ENCODE measurements around the gene TMEM121.
"Not testable (repeated sequence)": the region's sequence is repeated elsewhere in the genome, so short reads cannot be mapped to it uniquely, and the experiment has no call there.

The TMEM121 gene

GRCh38 chr14:105528586-105529318, 2.4 kb downstream of the TMEM121 start:
- DNase-seq = no peak

DNA sequence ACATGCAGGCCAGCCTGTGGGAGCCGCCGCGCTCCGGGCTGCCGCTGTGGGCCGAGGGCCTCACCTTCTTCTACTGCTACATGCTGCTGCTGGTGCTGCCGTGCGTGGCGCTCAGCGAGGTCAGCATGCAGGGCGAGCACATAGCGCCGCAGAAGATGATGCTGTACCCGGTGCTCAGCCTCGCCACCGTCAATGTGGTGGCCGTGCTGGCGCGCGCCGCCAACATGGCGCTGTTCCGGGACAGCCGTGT, 2.9 kb downstream of the TMEM121 start:
- DNase-seq = no peak

- no peak for DNase-seq
These were observed 3.3 kb downstream of the TMEM121 start for GRCh38 chr14:105529569-105530284.

DNA sequence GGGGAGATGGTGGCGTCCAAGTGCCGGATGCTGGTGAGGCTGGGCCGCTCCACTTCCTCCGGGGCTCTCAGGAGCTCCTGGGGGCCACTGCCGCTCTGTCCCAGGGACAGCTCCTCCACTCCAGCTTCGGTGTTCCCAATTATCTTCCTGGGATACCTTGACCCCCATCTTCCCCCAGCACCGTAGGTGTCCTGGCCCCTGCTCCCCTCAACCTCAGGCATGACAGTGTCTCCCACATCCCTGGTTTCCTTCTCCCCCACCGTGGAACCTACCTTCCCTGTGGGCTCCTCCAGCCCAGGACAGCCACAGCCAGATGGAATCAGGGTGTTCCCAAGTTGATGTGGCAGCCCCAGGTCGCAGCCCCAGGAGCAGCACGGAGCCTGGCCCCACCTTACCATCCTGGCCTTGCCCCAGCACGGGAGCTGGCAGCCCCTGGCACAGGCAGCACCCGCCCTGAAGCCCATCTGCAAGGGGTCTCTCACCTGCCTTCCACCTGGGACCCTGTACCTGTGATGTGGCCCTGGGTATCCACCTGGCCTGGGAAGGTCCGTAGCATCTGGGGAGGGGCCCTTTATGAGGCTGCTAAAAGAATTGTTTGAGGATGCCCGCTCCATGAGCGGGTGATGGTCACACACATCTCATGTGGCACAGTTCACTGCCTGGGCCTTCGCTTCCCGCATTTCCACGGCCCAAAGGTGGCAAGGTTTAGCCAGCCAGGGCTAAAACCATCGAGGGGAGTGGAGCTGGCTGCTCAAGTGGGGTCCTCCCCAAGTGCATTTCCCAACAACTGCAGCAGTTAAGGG, 4.1 kb downstream of the TMEM121 start:
- DNase-seq = no peak

GRCh38 chr14:105531088-105531893, 4.9 kb downstream of the TMEM121 start:
- no peak for DNase-seq

- DNase-seq = no peak
These were observed 5.7 kb downstream of the TMEM121 start for GRCh38 chr14:105531894-105532623.

GRCh38 chr14:105532735-105533141, 6.4 kb downstream of the TMEM121 start:
- DNase-seq = no peak

- DNase-seq = no peak
These were observed 7.0 kb downstream of the TMEM121 start for GRCh38 chr14:105533391-105533790.

DNA sequence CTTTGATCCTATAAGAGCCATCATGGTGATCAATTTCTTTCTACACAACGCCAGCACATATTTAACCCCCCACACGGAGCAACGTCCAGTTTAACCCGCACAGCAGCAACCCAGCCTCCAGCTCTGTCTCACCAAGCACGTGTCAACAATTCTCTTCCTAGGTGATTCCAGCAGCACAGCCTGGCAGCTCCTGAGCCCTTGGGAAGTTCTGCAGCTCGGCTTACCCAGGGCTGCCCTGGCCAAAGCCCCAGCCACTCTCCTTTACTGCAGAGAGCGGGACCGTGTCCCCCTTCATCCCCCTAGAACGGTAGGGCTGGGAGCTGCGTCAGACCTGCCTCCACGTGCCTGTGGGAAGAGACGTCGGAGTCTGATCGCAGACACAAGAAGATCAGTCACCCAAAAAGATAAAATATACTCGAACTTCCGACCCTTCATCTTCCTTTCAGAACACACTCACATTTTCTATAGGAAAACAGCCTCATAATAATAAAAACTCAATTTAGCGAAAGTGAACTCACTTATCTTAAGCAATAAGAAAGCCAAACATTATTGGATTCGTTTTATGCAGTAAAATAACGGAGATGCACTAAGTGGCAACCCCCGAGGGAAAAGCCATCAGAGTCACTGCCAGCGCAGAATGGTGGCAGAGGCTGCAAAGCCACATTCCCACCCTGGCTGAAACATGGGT, 7.6 kb downstream of the TMEM121 start:
- no peak for DNase-seq

DNA sequence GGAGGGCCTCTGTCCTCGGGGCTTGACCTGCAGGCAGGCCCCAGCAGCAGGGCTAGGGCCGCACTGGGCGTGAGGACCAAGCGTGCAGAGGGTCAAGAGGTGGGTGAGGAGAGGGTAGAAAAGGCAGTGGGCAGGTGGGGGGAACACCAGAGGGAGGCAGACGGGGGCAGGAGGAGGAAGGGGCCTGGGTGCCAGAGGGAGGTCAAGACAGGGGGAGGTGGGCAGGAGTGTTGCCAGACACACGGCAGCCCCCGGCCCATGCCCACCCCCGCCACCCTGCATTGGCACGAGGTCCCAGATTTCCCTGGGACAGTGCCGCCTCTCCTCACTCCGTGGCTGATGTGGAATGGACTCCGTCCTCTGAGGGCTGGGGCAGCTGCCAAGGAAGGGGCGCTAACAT, 8.2 kb downstream of the TMEM121 start:
- DNase-seq = no peak

GRCh38 chr14:105536051-105536450, 9.7 kb downstream of the TMEM121 start:
- no peak for DNase-seq

- no peak for DNase-seq
These were observed 10.6 kb downstream of the TMEM121 start for GRCh38 chr14:105536691-105537579.

DNA sequence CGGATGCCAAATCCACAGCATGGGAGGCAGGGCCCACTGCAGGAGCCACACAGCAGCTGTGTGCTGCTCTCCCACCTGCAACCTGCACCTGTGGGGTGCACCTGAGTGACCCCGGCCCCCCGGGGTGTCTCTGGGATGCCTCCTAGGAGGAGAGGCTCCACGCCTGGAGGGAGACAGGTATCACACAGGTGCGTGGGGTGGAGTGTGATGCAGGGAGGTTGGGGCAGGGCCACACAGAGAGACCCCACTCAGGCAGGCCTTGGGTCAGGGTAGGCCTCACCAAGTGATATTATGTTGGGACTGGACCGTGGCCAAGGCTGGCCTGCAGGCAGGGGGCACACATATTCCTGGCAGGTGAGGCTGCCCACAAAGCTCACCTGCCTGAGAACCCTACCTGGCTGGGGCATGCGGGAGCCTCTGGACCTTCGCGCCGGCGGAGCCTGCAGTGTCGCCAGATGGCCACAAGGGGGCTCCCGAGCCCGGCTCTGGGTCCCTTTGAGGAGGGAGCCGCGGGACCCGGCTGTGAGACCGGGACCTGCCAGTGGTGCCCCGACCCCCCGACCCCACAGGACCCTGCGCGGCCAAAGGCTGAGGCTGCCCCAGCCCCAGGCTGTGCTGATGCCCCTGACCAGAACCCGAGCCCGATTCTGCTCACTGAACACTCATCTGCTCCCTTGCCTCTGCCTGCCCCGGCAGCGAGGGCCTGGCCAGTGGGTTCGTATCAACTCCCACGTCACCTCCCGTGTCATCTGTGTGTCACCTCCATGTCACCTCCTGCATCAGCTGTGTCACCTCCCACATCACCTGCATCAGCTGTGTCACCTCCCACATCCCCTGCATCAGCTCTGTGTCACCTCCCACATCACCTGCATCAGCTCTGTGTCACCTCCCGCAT, 11.4 kb downstream of the TMEM121 start:
- no peak for DNase-seq

GRCh38 chr14:105538481-105539049, 12.2 kb downstream of the TMEM121 start:
- no peak for DNase-seq

DNA sequence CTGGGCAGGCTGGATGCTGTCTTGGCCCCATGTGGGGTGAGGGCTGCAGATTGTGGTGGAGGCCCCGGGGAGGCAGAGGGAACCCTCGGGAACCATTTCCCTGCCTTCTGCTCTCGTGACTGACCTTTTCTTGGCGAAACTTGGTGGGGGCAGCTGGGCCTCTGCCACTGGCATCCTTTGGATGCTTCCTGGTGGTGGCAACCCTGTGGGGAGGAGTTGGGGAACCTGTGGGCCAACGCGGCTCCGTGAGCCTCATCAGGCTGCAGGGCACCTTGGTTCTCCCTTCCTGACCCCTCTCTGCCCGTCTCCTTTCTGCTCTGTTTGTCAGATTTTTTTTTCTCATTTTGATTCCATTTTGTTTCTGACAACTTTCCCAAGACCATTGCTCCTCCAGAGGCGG, 14.4 kb downstream of the TMEM121 start:
- DNase-seq = no peak

DNA sequence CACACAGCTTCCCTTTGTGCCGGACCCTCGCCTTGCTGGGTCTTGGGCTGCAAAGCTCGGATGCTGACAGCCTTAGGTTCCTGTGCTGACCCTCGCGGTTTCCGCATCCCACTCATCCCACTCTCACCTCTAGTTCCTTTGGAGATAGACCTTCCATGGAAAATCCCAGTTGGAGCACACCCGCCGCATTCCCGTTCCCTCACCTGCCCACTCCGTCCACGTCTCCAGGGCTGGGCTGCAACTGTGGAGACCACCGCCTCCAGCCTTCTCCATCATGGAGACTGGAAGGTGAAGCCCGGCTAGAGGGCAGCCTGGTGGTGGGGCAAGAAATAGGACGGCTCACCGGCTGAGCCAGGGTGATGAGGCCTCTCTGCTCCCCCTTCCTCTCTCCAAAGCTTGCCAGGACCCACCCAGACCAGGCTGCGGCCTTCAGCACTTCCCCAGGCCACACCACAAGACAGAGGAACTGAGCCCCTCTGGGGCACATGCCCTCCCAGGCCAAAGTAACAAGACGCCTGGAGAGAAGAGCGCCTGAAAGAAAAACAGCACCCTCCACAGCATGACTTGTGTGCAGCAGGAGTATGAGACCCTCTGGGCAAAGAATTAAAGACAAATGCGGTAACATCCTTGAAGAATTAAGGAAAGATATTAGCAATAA, 15.0 kb downstream of the TMEM121 start:
- no peak for DNase-seq

GRCh38 chr14:105545676-105546075, 19.3 kb downstream of the TMEM121 start:
- DNase-seq = not testable (repeated sequence)

DNA sequence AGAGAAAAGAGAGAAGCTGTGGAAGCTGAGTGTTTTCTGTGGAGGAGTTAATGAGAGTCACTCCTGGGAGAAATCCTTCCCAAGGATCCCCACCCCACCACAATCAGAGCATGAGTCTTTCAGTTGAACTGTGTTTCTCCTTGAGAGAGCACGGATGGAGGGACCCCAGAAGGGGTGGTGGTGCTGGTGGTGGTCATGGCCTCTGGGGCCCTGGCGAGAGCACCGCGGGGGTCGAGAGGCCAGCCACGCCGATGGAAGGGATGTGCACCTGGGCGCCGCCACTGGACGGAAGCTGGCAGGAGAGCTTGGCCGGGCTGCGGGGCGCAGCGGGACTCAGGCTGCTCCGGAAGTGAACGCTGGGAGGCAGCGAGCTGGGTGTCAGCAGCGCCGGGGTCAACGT, 20.0 kb downstream of the TMEM121 start:
- DNase-seq = not testable (repeated sequence)

- DNase-seq = not testable (repeated sequence)
These were observed 20.7 kb downstream of the TMEM121 start for GRCh38 chr14:105547072-105547471.
